BJ (cell line): Measurements from ENCODE around the gene PIPOX. TPM values are rescaled to one million over a fixed set of nuclear protein-coding genes. Genes with fewer than 3 reads are reported as not detected.

Experiments used
- CTCF ChIA-PET: fragments of 350-600 bp; formaldehyde crosslinking; extraction: SDS; loops from one replicate; lab custom pipeline; 2021; ENCODE audit warnings: antibody characterized with exemption, inconsistent platforms; lab: Yijun Ruan, JAX
- POLR2A ChIA-PET: fragments of 300-600 bp; sonication (Branson Sonifier 250); formaldehyde crosslinking; extraction: SDS; loops from one replicate; lab custom pipeline; 2021; ENCODE audit warnings: antibody characterized with exemption; lab: Charles Lee
- DNase-seq: peaks from one replicate; pipeline ENCODE4 v3.0.0-alpha.2; 2011; ENCODE audit warnings: low read depth
- H3K27me3 ChIP-seq: 2 replicates; pipeline ENCODE4 v1.6.0; 2011; ENCODE audit warnings: low read length; ENCODE audit not compliant: control insufficient read depth, insufficient read depth
- H3K36me3 ChIP-seq: 2 replicates; pipeline ENCODE4 v1.5.1; 2011; ENCODE audit warnings: low read length; ENCODE audit not compliant: control insufficient read depth, insufficient read depth
- H3K4me3 ChIP-seq: 2 replicates; pipeline ENCODE4 v1.5.1; 2011; ENCODE audit warnings: low read depth, mild to moderate bottlenecking, control low read depth, low read length
- CTCF ChIP-seq: IDR thresholded peaks from 2 replicates; pipeline ENCODE4 v1.5.1; 2011; ENCODE audit warnings: low read depth, mild to moderate bottlenecking, control low read depth, inconsistent platforms, low read length, moderate library complexity; ENCODE audit not compliant: insufficient read depth
- polyA plus RNA-seq: library from polyadenylated mRNA; depleted of rRNA; stranded (reverse); fragments of >200 nt; gene quantifications from 2 replicates; pipeline ENCODE4 v1.2.3, GENCODE V29; 2011

The PIPOX gene
- polyA plus RNA-seq, 1 experiment = 1.1 TPM

GRCh38 chr17:29007456-29007855 lies 35.5 kb upstream of the PIPOX start:
- DNase-seq = no peak
- Histone ChIP-seq H3K27me3 (peaks cover 31% of the 10 kb centered on the region), H3K36me3 (no peaks in the 10 kb centered on the region), H3K4me3 (no peak overlapping the region)
- POLR2A ChIA-PET = no interaction called here
- CTCF ChIA-PET = interaction anchor here (0.6 to 1.3 kb wide), 3 partner anchors 10 to 291 kb away, joined by 3 to 4 read pairs (median 3); no protein-coding TSS in a partner anchor
- TF ChIP-seq CTCF = no peak

GRCh38 chr17:29007860-29008455 lies 35.0 kb upstream of the PIPOX start:
- H3K27me3 ChIP-seq = peaks cover 29% of the 10 kb centered on the region
- ChIA-PET CTCF (interaction anchor here (0.6 to 1.3 kb wide), 3 partner anchors 10 to 291 kb away, joined by 3 read pairs; no protein-coding TSS in a partner anchor), POLR2A (no interaction called here)
- TF ChIP-seq CTCF = no peak
- DNase-seq = no peak
- H3K4me3 ChIP-seq = no peak overlapping the region
- H3K36me3 ChIP-seq = no peaks in the 10 kb centered on the region

- CTCF ChIA-PET = interaction anchor here (1.0 to 1.7 kb wide), 2 partner anchors 24 to 55 kb away, joined by 3 read pairs; no protein-coding TSS in a partner anchor
- no peak for DNase-seq
- H3K27me3 ChIP-seq = peaks cover 28% of the 10 kb centered on the region
- no peak for TF ChIP-seq CTCF
- no peak overlapping the region for H3K4me3 ChIP-seq
- POLR2A ChIA-PET = no interaction called here
- no peaks in the 10 kb centered on the region for H3K36me3 ChIP-seq
Observed at GRCh38 chr17:29008591-29008990, 34.4 kb upstream of the PIPOX start.

DNA sequence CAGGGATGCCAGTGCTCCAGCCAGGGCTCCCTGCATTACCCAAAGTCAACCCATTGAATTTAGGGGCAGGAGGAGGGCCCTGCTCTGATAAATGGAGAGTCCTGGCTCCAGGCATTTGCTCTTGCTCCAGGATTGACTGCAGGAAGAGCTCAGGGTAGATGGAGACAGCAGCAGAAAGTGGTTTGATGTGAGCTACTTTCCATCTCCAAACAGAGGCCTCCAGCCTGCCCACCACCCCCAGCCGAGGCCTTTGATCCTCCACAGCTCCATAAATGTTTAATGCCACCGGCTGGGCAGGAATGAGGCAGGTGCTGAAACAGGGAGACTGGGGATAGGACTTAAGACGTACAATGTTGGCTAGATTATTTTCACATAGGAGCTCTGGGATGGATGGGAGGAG lies 32.8 kb upstream of the PIPOX start:
- no peak for DNase-seq
- POLR2A ChIA-PET = no interaction called here
- no peak for TF ChIP-seq CTCF
- CTCF ChIA-PET = interaction anchor here (1.4 to 1.7 kb wide), 2 partner anchors 22 to 44 kb away, joined by 3 read pairs; no protein-coding TSS in a partner anchor
- Histone ChIP-seq H3K4me3 (no peak overlapping the region), H3K36me3 (no peaks in the 10 kb centered on the region), H3K27me3 (peaks cover 20% of the 10 kb centered on the region)

GRCh38 chr17:29010586-29010985 lies 32.4 kb upstream of the PIPOX start:
- H3K36me3 ChIP-seq = no peaks in the 10 kb centered on the region
- H3K27me3 ChIP-seq = peaks cover 19% of the 10 kb centered on the region
- ChIA-PET CTCF (no interaction called here), POLR2A (no interaction called here)
- no peak overlapping the region for H3K4me3 ChIP-seq
- no peak for TF ChIP-seq CTCF
- DNase-seq = no peak
